WI38 (cell line): ENCODE results near the gene RNF224.

ENCODE experiments used
- H3K4me3 ChIP-seq: 2 replicates; pipeline ENCODE4 v1.5.1; 2011; ENCODE audit warnings: low read depth, mild to moderate bottlenecking, control low read depth, low read length
- CTCF ChIP-seq: IDR thresholded peaks from 2 replicates; pipeline ENCODE4 v1.5.1; 2012; ENCODE audit warnings: low read depth, mild to moderate bottlenecking, control low read depth, low read length

Gene RNF224

GRCh38 chr9:137216188-137216965 is 10.9 kb upstream of the RNF224 start:
- TF ChIP-seq CTCF: no peak
- no peak overlapping the region for H3K4me3 ChIP-seq

GRCh38 chr9:137217276-137218211 is 9.8 kb upstream of the RNF224 start:
- no peak overlapping the region for H3K4me3 ChIP-seq
- no peak for TF ChIP-seq CTCF

GRCh38 chr9:137218212-137218753 is 9.0 kb upstream of the RNF224 start:
- no peak for TF ChIP-seq CTCF
- no peak overlapping the region for H3K4me3 ChIP-seq

GRCh38 chr9:137218754-137219271 is 8.5 kb upstream of the RNF224 start:
- no peak overlapping the region for H3K4me3 ChIP-seq
- no peak for TF ChIP-seq CTCF

- TF ChIP-seq CTCF: no peak
- no peak overlapping the region for H3K4me3 ChIP-seq
Observed at GRCh38 chr9:137219757-137220316, 7.5 kb upstream of the RNF224 start.

- no peak overlapping the region for H3K4me3 ChIP-seq
- TF ChIP-seq CTCF: no peak
Observed at GRCh38 chr9:137220317-137221094, 6.8 kb upstream of the RNF224 start.
